Measurements from ENCODE around the gene TMEM141.

Gene TMEM141

DNA sequence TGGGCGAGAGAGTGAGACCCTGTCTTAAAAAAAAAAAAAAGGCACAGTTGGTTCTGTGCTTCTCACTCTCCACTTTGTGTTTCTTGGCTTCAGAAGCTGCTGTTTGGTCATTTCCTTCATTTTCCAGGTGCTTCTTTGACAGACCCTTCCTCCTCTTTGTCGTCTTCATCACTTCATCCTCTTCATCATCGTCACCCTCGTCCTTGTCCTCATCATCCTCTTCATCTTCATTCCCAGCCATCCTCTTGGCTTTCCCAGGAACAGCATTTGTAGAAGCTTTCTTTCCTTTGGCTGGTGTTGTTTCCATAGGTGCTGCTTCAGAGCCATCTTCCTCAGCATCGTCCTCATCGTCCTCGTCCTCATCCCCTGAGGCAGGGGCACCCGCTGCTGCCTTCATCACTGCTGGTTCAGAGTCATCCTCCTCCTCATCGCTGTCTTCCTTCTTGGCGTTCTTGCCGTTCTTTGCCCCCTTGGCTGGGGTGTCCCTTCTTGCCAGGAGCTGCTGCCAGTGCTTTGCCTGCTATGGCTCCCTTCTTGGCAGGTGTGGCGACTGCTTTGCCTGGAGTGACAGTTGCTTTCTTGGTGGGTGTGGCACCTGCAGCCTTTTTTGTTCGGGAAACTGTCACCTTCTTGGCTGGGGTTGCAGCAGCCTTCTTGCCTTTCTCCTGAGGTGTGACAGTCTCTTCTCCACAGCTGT lies 23.7 kb downstream of the TMEM141 start:
- no peak for DNase-seq (ENCODE audit: low spot score)

- DNase-seq (ENCODE audit: low spot score) = no peak
Observed at GRCh38 chr9:136815422-136815782, 24.3 kb downstream of the TMEM141 start.

- no peak for DNase-seq (ENCODE audit: low spot score)
Observed at GRCh38 chr9:136820971-136821825, 30.1 kb downstream of the TMEM141 start.

- no peak for DNase-seq (ENCODE audit: low spot score)
Observed at GRCh38 chr9:136821826-136822544, 30.8 kb downstream of the TMEM141 start.

GRCh38 chr9:136823136-136824046 lies 32.2 kb downstream of the TMEM141 start:
- no peak for DNase-seq (ENCODE audit: low spot score)

GRCh38 chr9:136824496-136825225 lies 33.5 kb downstream of the TMEM141 start:
- DNase-seq (ENCODE audit: low spot score) = no peak

DNA sequence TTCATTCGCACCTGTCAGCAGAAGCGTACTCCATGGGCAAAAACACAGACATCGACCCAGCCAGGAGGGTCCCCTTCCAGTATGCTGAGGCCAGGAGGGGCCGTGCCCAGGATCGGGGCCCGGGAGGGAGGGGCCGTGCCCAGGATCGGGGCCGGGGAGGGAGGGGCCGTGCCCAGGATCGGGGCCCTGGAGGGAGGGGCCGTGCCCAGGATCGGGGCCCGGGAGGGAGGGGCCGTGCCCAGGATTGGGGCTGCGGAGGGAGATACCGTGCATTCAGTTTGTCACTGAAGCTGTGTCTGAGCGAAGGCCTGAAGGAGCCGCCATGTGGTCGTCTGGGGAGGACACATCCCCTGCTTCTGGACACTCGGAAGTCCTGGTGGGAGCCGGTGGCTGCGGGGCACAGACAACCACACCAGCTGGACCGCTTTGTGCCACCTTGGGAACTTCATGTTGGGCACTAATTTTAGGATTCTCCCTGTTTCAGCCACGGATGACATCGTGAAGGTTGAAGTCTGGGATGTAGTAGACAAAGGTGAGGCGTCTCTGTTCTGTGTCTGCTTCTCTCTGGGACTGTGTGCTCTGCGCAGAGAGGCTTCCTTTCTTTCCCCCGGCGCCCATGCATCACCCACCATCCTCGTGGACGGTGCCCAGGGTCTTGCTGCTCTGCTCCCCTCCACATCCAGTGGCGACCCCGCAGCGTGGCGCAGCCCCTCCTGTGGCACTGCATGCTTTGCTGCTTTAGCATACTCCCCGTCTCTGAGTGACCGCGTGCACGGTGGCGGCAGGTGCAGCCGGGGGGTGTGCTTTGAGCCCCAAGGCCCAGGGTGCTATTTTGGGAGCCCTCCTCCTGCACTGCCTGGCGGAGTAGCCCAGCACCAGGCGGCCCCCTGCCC lies 34.4 kb downstream of the TMEM141 start:
- DNase-seq (ENCODE audit: low spot score) = no peak

- DNase-seq (ENCODE audit: low spot score) = no peak
Observed at GRCh38 chr9:136826188-136826541, 35.0 kb downstream of the TMEM141 start.

DNA sequence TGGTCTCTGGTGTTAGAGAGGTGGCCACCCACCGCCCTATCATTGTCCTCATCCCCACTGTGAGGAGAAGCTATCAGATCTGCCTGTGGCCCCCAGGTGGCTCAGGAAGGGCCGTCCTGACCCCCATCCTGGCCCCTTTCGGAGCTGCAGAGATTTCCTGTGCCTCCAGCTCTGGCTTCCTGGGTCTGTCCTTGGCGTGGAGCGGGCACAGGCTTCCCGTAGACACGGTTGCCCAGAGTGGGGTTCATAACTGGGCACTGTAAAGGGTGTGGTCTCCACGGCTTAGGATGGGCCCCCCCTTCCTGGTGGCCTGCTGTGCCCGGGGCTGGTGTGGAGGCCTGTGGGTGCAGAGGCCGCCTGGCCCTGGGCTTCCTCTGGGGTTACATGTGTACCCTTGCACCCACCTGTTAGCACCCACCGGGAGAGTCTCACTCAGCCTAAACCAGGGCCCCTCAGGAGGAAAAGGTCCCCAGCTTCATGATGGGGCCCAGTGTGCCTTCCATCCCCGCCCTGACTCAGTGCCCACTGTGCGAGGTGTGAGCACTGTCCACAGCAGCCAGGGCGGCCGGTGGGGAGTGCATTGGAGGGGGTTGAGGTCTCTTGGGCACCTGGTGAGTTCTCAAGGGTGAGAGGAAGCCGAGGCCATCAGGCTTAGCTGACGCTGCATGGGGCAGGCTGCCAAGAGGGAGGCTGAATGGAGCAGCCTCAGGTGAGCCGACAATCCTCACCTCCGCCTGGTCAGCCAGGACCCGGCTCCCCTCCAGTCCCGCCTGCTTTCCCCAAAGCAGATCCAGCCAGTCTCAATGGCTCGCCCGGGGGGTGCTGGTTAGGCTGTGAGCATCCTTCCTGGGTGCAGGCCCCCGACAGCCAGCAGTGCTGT lies 35.8 kb downstream of the TMEM141 start:
- no peak for DNase-seq (ENCODE audit: low spot score)

DNA sequence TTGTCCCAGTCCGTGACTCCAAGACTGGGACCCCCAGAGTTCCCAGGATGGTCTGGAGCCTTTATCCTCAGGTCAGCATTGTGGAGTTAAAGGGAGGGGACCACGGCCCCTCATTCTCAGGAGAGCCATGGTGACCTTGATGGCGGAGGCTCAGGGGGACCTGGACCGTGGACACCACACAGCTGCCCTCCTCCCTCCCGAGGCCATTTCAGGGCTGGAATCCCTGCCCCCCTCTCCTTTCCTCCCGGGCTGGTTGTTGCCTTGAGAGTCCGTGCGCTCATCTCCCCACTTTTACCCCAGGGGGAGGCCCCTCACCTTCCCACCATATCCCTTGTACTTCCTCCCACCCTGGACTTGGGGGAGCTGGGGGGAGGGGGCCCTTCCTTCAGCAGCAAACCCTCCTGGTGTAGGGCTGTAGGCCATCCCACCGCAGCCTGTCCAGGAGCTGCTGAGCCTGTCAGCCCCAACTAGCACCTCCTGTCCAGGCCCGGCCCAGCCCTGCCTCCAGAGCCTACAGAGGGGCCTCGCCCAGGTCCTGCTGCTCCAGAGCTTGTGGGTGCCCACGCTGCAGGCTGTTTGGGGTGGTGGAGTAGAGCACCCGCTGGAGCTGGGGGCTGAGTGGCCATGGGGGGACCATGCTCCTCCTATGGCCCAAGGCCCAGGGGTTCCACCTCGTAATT lies 36.8 kb downstream of the TMEM141 start:
- no peak for DNase-seq (ENCODE audit: low spot score)

DNA sequence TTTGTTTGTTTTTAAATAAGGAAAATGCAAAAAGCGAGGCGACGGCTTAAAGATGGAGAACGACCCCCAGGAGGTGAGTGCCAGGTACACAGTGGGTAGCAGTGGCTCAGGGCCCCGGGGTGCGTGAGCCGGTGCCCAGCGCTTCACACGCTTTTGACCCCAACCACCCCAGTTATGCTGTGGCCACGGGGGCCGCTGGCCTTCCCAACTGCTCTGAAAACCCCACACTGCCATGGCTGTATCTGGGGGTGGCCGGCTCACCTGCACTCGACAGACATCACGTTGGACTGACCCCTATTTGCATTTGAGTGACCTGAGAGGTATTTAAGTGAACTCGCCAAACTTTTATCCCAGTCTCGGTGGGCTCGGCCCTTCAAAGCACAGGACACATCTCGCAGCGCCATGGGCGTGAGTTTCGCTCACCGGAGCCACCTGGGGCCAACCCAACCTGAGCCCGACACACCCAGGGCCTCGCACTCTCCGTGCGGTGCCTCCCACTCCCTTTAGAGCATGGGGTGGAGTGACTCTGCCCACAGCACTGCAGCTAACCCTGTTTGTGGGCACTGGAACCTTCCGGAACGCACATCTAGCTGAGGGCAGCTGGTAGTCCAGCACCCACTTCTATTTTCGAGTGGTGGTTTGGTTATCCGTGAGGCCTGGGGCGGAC lies 37.5 kb downstream of the TMEM141 start:
- DNase-seq (ENCODE audit: low spot score) = no peak

DNA sequence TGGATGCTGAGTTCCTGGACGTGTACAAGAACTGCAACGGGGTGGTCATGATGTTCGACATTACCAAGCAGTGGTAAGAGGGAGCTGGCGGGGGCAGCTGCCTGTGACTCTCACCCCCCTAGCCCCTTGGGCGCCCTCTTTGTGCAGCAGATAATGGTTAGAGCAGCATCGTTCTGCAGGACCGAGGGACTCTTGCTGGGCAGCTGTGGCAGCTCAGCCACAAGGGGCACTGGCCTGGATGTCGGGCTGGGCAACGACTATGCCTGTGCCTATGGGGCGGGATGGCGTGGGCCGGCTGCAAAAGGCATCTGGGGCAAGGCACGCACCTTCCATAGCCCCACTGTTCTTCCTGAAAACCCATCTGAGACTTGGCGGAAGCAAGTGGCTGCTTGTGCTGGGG lies 38.3 kb downstream of the TMEM141 start:
- no peak for DNase-seq (ENCODE audit: low spot score)

DNA sequence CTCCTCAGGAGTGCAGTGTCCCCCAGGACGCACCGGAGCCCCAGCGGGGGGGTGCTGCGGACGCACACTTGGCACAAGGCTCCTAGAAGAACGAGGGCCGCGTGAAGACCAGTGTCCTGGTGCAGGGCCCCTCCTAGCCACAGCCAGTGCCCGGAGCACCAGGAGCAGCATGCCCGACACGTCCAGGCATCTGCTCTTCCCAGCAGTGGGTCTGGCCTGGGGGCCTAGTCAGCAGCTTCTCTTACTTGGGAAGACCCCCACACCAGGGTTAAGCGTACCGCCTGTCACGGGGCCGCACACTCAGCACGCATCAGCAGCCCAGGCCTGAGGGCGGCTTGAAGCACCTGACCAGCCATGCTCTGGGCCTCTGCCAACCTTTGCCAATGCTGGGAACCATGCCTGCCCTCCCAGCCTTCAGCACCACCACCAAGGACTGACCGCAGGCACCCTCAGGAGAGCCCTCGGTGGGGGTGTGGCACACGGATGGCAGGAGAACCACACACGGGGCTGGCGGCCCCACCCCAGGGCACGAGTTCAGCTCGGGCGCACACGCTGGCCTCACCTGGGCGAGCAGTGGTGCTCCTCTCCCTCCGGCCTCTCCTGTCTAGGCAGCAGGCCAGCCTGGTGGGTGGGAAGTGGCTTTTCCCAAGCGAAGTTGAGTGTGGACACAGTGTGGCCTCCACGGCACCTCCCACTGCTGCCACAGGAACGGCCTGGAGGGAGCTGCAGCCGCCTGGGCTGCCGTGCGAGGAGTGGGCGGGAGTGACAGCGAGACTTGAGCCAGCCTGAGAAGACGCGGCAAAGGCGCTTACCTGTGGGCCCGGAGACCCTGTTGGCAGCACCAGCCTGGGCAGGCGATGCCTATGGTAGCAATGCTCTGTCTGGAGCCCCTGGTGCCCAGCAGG lies 39.1 kb downstream of the TMEM141 start:
- no peak for DNase-seq (ENCODE audit: low spot score)

DNA sequence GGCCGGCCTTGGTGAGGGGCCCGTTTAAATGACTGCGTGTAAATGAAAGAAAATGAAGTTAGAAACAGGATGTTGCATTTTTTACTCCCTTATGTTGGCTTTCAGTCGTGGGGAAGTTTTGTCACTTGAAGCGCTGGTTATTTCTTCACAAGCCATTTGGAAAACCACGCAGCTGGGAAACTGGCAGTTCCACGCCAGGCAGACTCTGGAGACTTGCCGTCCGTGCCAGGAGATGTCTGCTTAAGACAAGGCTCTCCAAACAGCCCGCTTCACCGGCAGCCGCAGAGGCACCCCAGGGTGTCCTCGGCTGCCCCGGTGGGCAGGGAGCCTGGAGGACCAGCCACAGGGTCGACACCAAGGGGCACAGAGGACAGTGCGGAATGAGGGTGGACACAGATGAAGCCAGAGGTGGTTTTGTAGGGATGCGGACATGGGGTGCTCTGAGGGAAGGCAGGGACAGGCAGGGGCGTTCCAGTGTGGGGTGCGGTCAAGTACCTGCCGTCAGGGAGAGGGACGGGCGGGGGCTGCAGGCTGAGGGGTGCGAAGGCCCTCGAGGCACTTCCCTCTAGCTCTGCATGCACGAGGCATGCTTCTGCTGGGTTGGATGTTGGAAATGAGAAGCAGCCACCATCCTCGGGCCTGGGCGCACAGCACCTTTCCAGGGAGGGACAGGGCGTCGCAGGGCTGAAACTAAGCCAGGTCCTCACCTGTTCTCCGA lies 40.0 kb downstream of the TMEM141 start:
- no peak for DNase-seq (ENCODE audit: low spot score)

- DNase-seq (ENCODE audit: low spot score) = no peak
Observed at GRCh38 chr9:136831720-136832104, 40.6 kb downstream of the TMEM141 start.

GRCh38 chr9:136832581-136832980 lies 41.4 kb downstream of the TMEM141 start:
- DNase-seq (ENCODE audit: low spot score) = no peak
